ENCODE results near the gene YIPF5. TPM values are rescaled to one million over a fixed set of nuclear protein-coding genes. Genes with fewer than 3 reads are reported as not detected.

The YIPF5 gene
- total RNA-seq, 1 experiment from 2014 or later: 50.9 TPM

- Histone ChIP-seq H3K27me3 (replicated peaks; ENCODE audit: insufficient read depth, low read depth, low read length, poor library complexity) (peaks cover 8% of the 10 kb centered on the region), H3K4me3 (ENCODE audit: low read depth, low read length, poor library complexity, severe bottlenecking) (no peak overlapping the region), H3K36me3 (ENCODE audit: insufficient read depth, low read length, poor library complexity, severe bottlenecking) (no peaks in the 10 kb centered on the region), H3K9me3 (ENCODE audit: low read depth, low read length, poor library complexity, severe bottlenecking) (no peaks in the 10 kb centered on the region), H3K4me1 (ENCODE audit: insufficient read depth, low read length, poor library complexity, severe bottlenecking) (no peaks in the 10 kb centered on the region), H3K27ac (ENCODE audit: low read depth, low read length, poor library complexity, severe bottlenecking) (no peak overlapping the region)
- no peak for TF ChIP-seq CTCF (conservative IDR thresholded peaks at IDR 0.05; ENCODE audit: low read depth, low read length)
- TF ChIP-seq EZH2 (IDR thresholded peaks at IDR 0.05; ENCODE audit: borderline replicate concordance, low read depth, low read length, poor library complexity, severe bottlenecking): no peak
- ChIA-PET POLR2A (ENCODE audit: low non-redundant PET) (no interaction called here), CTCF (no interaction called here)
- intact Hi-C loops (cut with micrococcal nuclease; ENCODE audit: unreplicated experiment): no loop called here
- no peak for DNase-seq (ENCODE audit: low spot score)
- no TSS peak for BruUV-seq (replicated peaks)
These were observed 7.1 kb upstream of the YIPF5 start for GRCh38 chr5:144177548-144177947.

- BruUV-seq (replicated peaks): no TSS peak
- POLR2A ChIA-PET (ENCODE audit: low non-redundant PET): no interaction called here
These were observed 3.3 kb upstream of the YIPF5 start for GRCh38 chr5:144173766-144174165.

GRCh38 chr5:144169904-144170275 is 569 bp downstream of the YIPF5 start:
- intact Hi-C loops (cut with micrococcal nuclease; ENCODE audit: unreplicated experiment): no loop called here
- Histone ChIP-seq H3K27ac (ENCODE audit: low read depth, low read length, poor library complexity, severe bottlenecking) (peak overlapping the region; percentile 78), H3K36me3 (ENCODE audit: insufficient read depth, low read length, poor library complexity, severe bottlenecking) (peaks cover 22% of the 10 kb centered on the region), H3K9me3 (ENCODE audit: low read depth, low read length, poor library complexity, severe bottlenecking) (no peaks in the 10 kb centered on the region), H3K4me1 (ENCODE audit: insufficient read depth, low read length, poor library complexity, severe bottlenecking) (peaks cover 8% of the 10 kb centered on the region), H3K27me3 (replicated peaks; ENCODE audit: insufficient read depth, low read depth, low read length, poor library complexity) (peaks cover 8% of the 10 kb centered on the region), H3K4me3 (ENCODE audit: low read depth, low read length, poor library complexity, severe bottlenecking) (peak overlapping the region; percentile 84)
- TF ChIP-seq EZH2 (IDR thresholded peaks at IDR 0.05; ENCODE audit: borderline replicate concordance, low read depth, low read length, poor library complexity, severe bottlenecking): no peak
- no peak for TF ChIP-seq CTCF (conservative IDR thresholded peaks at IDR 0.05; ENCODE audit: low read depth, low read length)
- ChIA-PET POLR2A (ENCODE audit: low non-redundant PET) (interaction anchor here (0.7 kb wide), 1 partner anchor 64 kb away, joined by 3 read pairs; no protein-coding TSS in a partner anchor), CTCF (interaction anchor here (0.5 kb wide), 1 partner anchor 12 kb away, joined by 4 read pairs; no protein-coding TSS in a partner anchor)
- DNase-seq (ENCODE audit: low spot score): peak; percentile 2
- no TSS peak for BruUV-seq (replicated peaks)

More at GRCh38 chr5:144173766-144174165, 3.3 kb upstream of the YIPF5 start:
- Histone ChIP-seq H3K4me1 (ENCODE audit: insufficient read depth, low read length, poor library complexity, severe bottlenecking) (peaks cover 8% of the 10 kb centered on the region), H3K4me3 (ENCODE audit: low read depth, low read length, poor library complexity, severe bottlenecking) (no peak overlapping the region), H3K36me3 (ENCODE audit: insufficient read depth, low read length, poor library complexity, severe bottlenecking) (no peaks in the 10 kb centered on the region), H3K27me3 (replicated peaks; ENCODE audit: insufficient read depth, low read depth, low read length, poor library complexity) (peaks cover 8% of the 10 kb centered on the region), H3K9me3 (ENCODE audit: low read depth, low read length, poor library complexity, severe bottlenecking) (no peaks in the 10 kb centered on the region), H3K27ac (ENCODE audit: low read depth, low read length, poor library complexity, severe bottlenecking) (no peak overlapping the region)
- intact Hi-C loops (cut with micrococcal nuclease; ENCODE audit: unreplicated experiment): no loop called here
- CTCF ChIA-PET: no interaction called here
- TF ChIP-seq CTCF (conservative IDR thresholded peaks at IDR 0.05; ENCODE audit: low read depth, low read length): no peak
- TF ChIP-seq EZH2 (IDR thresholded peaks at IDR 0.05; ENCODE audit: borderline replicate concordance, low read depth, low read length, poor library complexity, severe bottlenecking): no peak
- no peak for DNase-seq (ENCODE audit: low spot score)

Data from A673 (cell line).